GM12873 (cell line): ENCODE measurements around the gene ATXN2.

Source experiments
- TF ChIP-seq, protein P1 (sequence below): IDR thresholded peaks from 2 replicates; pipeline ENCODE4 v1.5.1; 2012; ENCODE audit warnings: low read depth, mild to moderate bottlenecking, moderate library complexity, low read length, control low read depth; ENCODE audit not compliant: insufficient read depth; ENCODE audit errors: missing control alignments

ATXN2 gene

DNA sequence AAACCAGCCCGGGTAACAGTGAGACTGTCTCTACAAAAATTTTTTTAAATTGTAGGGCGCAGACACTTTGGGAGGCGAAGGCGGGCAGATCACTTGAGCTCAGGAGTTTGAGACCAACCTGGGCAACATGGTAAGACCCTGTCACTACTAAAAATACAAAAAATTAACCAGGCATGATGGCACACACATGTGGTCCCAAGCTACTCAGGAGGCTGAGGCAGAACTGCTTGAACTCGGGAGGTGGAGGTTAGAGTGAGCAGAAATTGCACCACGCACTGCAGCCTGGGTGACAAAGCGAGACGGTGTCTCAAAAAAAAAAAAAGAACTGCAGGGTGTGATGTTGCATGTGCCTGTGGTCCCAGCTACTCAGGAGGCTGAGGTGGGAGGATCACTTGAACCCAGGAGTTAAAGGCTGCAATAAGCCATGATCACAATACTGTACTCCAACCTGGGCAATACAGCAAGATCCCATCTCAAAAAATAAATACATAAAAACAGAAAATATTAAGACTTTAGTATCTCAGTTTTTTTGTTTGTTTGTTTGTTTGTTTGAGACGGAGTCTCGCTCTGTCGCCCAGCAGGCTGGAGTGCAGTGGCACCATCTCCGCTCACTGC, 16.9 kb downstream of the ATXN2 start:
- TF ChIP-seq, protein P1, sequence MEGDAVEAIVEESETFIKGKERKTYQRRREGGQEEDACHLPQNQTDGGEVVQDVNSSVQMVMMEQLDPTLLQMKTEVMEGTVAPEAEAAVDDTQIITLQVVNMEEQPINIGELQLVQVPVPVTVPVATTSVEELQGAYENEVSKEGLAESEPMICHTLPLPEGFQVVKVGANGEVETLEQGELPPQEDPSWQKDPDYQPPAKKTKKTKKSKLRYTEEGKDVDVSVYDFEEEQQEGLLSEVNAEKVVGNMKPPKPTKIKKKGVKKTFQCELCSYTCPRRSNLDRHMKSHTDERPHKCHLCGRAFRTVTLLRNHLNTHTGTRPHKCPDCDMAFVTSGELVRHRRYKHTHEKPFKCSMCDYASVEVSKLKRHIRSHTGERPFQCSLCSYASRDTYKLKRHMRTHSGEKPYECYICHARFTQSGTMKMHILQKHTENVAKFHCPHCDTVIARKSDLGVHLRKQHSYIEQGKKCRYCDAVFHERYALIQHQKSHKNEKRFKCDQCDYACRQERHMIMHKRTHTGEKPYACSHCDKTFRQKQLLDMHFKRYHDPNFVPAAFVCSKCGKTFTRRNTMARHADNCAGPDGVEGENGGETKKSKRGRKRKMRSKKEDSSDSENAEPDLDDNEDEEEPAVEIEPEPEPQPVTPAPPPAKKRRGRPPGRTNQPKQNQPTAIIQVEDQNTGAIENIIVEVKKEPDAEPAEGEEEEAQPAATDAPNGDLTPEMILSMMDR = no peak

DNA sequence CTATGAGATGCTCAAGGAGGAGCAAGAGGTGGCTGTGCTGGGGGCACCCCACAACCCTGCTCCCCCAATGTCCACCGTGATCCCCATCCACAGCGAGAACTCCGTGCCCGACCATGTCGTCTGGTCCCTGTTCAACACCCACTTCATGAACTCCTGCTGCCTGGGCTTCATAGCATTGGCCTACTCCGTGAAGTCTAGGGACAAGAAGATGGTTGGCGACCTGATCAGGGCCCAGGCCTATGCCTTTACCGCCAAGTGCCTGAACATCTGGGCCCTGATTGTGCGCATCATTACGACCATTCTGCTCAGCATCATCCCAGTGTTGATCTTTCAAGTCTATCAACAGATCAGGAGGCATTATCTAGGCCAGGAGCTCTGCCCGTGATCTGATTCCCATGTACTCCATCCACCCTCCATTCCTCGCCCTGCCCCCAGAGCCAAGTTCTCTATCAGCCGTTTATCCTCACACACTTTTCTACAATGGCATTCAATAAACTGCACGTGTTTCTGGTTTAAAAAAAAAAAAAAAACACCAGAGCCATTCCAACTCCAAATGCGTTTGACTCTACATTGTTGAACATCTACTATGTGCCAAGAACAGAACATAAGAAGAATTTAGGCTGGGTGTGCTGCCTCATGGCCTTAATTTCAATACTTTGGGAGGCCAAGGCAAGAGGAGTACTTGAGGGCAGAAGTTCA, 17.5 kb downstream of the ATXN2 start:
- TF ChIP-seq, protein P1 = no peak

DNA sequence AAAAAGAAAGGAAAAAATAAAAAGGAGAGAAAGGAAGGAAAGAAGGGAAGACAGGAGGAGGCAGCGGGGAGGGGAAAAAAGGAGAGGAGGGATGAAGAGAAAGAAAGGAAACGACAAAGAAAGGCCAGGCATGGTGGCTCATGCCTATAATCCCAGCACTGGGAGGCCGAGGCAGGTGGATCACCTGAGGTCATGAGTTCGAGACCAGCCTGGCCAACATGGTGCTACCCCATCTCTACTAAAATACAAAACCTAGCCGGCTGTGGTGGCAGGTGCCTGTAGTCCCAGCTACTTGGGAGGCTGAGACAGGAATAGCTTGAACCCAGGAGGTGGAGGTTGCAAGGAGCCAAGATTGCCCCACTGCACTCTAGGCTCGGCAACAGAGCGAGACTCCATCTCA, 18.4 kb downstream of the ATXN2 start:
- TF ChIP-seq, protein P1 = no peak

DNA sequence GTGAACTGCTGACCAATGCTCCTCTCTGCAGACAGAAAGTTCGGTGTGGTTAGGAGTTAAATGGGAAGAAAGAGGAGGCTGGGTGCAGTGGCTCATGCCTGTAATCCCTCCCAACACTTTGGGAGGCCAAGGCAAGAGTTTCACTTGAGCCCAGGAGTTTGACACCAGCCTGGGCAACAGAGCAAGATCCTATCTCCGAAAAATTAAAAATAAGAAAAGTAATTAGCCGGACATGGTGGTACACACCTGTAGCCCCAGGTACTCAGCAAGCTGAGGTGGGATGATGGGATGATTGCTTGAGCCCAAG, 19.0 kb downstream of the ATXN2 start:
- TF ChIP-seq, protein P1 = no peak

DNA sequence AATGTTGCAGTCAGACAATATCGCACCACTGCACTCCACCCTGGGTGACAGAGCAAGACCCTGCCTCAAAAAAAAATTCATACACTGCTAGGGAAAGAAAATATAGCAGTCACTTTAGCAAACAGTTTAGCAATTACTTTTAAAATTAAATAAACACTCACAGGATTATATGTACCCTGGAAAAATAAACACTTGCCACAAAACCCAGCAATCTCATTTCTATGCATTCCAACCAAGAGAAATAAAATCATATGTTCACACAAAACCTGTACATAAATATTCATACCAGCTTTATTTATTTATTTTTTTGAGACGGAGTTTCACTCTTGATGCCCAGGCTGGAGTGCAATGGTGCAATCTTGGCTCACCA, 20.2 kb downstream of the ATXN2 start:
- TF ChIP-seq, protein P1 = no peak

DNA sequence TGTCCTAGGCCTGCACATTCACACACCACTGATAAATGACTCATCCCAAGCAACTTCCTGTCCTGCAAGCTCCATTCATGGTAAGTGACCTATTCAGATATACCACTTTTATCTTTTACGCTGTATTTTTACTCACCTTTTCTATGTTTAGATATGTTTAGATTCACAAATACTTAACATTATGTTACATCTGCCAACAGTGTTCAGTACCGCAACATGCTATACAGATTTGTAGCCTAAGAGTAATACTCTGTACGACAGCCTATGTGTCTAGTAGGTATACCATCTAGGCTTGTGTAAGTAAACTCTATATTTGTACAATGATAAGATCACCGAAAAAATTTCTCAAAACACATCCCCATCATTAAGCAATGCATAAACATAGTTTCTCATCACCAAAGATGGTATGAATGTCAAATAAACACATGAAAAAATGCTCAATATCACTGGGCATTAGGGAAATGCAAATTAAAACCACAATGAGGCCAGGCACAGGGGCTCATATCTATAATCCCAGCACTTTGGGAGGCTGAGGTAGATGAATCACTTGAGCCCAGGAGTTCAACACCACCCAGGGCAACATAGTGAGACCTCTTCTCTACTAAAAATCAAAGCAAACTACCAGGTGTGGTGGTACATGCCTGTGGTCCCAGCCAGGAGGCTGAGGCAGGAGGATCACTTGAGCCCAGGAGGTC, 20.7 kb downstream of the ATXN2 start:
- TF ChIP-seq, protein P1 = no peak

DNA sequence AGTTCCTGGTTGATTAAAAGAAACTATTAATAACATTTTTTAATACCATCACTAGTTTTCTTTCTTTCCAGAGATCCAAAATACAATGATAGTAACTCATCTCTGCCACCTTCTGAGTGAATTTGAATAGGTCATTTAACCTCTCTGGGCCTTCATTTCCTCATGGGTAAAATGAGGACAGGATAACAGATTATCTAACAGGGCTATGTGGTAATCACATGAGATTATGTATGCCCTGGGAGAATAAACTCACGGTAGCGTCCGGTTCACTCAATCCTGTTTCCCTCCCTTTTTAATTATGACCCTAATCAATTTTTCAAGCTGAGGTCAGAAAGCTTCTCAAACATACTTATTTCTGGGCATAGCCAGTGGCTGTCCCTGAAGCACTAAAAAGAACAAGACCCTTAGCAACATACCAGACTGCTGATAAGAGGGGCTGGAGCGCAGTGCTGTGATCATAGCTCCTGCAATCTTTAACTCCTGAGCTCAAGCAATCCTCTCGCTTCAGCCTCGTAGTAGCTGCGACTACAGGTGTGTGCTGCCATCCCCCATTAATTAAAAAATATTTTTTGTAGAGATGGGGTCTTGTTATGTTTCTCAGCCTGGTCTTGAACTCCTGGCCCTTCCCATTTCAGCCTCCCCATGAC, 24.2 kb downstream of the ATXN2 start:
- TF ChIP-seq, protein P1 = no peak
